GM06990 (cell line): ENCODE results near the gene ZNF79.

Source experiments
- DNase-seq: peaks from one replicate; pipeline ENCODE4 v3.0.0-alpha.2; 2011; ENCODE audit not compliant: insufficient read length; ENCODE audit errors: extremely low read depth
- H3K27me3 ChIP-seq: replicated peaks from 2 replicates; pipeline ENCODE4 v1.6.0; 2011; ENCODE audit warnings: low read length; ENCODE audit not compliant: control insufficient read depth, insufficient read depth
- H3K36me3 ChIP-seq: 2 replicates; pipeline ENCODE4 v1.5.1; 2011; ENCODE audit warnings: low read length; ENCODE audit not compliant: control insufficient read depth, insufficient read depth
- H3K4me3 ChIP-seq: replicated peaks from 2 replicates; pipeline ENCODE4 v1.5.1; 2011; ENCODE audit warnings: low read depth, mild to moderate bottlenecking, control low read depth, low read length
- TF ChIP-seq, protein P1 (sequence below): IDR thresholded peaks from 2 replicates; pipeline ENCODE4 v1.5.1; 2011; ENCODE audit warnings: low read length, control low read depth, mild to moderate bottlenecking, inconsistent platforms; ENCODE audit not compliant: insufficient read depth, poor library complexity, severe bottlenecking

Gene ZNF79

DNA sequence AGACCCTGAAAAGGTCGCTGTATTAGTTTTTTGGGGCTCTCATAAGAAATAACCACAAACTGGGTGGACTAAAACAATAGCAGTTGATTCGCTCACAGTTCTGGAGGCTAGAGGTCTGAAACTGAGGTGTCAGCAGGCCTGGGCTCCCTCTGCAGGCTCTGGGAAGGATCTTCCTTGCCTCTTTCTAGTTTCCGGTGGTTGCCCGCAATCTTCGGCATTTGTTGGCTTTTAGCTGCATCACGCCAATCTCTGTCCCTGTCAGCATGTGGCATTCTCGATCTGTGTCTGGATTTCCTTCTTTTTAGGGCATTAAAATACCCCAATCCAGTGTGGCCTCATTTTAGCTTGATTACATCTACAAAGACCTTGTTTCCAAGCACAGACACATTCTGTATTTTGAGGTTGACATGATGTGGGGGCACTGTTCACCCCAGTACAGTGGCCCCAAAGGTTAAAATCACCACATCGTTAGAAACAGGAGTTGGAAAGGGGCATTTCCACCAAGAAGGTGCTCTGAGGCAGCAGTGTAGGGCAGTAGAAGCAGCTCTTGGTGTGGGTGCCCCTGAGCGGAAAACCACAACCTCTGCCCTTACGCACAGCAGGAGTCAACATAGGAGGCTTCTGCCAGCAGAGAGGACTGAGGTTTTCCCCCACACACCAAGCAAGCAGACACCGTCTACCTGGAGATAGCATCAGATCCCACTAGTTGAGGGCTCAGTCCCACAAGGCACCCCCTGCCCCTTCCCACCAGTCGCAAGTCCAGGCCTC lies 13.5 kb downstream of the ZNF79 start:
- no peak overlapping the region for H3K4me3 ChIP-seq
- H3K27me3 ChIP-seq, result no peaks in the 10 kb centered on the region
- TF ChIP-seq, protein P1, sequence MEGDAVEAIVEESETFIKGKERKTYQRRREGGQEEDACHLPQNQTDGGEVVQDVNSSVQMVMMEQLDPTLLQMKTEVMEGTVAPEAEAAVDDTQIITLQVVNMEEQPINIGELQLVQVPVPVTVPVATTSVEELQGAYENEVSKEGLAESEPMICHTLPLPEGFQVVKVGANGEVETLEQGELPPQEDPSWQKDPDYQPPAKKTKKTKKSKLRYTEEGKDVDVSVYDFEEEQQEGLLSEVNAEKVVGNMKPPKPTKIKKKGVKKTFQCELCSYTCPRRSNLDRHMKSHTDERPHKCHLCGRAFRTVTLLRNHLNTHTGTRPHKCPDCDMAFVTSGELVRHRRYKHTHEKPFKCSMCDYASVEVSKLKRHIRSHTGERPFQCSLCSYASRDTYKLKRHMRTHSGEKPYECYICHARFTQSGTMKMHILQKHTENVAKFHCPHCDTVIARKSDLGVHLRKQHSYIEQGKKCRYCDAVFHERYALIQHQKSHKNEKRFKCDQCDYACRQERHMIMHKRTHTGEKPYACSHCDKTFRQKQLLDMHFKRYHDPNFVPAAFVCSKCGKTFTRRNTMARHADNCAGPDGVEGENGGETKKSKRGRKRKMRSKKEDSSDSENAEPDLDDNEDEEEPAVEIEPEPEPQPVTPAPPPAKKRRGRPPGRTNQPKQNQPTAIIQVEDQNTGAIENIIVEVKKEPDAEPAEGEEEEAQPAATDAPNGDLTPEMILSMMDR, result no peak
- DNase-seq, result no peak
- peaks cover 43% of the 10 kb centered on the region for H3K36me3 ChIP-seq

DNA sequence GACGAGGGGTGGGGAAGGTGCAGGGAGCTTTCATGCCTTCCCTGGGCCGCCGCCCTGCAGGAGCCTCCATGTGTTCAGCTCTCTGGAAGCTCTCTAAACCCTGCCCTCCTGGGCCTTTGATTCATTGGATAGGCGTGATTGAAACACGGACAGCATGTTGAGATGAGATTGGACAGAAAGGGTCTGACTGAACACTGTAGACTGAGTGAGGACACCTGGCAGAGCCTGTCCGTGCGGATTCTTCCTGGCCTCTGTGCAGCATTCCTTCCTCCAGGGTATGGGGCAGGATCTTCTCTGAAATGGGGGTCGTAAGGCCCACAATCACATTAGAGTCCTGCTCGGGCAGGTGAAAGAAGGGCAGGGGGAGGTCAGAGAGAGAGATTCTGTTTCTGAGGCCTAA lies 14.2 kb downstream of the ZNF79 start:
- Histone ChIP-seq H3K4me3 (no peak overlapping the region), H3K27me3 (no peaks in the 10 kb centered on the region), H3K36me3 (peaks cover 39% of the 10 kb centered on the region)
- no peak for DNase-seq
- TF ChIP-seq, protein P1, result no peak

DNA sequence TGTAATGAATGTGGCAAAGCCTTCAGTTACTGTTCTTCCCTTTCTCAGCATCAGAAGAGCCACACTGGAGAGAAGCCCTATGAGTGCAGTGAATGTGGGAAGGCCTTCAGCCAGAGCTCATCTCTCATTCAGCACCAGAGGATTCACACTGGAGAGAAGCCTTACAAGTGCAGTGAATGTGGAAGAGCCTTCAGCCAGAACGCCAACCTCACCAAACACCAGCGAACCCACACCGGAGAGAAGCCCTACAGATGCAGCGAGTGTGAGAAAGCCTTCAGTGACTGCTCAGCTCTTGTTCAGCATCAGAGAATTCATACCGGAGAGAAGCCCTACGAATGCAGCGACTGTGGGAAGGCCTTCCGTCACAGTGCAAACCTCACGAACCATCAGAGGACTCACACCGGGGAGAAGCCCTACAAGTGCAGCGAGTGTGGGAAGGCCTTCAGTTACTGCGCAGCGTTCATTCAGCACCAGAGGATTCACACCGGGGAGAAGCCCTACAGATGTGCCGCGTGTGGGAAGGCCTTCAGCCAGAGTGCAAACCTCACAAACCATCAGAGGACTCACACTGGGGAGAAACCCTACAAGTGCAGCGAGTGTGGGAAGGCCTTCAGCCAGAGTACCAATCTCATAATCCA lies 20.2 kb downstream of the ZNF79 start:
- peak; percentile 46 for DNase-seq
- Histone ChIP-seq H3K36me3 (peaks cover 49% of the 10 kb centered on the region), H3K4me3 (no peak overlapping the region), H3K27me3 (no peaks in the 10 kb centered on the region)
- TF ChIP-seq, protein P1, result no peak

DNA sequence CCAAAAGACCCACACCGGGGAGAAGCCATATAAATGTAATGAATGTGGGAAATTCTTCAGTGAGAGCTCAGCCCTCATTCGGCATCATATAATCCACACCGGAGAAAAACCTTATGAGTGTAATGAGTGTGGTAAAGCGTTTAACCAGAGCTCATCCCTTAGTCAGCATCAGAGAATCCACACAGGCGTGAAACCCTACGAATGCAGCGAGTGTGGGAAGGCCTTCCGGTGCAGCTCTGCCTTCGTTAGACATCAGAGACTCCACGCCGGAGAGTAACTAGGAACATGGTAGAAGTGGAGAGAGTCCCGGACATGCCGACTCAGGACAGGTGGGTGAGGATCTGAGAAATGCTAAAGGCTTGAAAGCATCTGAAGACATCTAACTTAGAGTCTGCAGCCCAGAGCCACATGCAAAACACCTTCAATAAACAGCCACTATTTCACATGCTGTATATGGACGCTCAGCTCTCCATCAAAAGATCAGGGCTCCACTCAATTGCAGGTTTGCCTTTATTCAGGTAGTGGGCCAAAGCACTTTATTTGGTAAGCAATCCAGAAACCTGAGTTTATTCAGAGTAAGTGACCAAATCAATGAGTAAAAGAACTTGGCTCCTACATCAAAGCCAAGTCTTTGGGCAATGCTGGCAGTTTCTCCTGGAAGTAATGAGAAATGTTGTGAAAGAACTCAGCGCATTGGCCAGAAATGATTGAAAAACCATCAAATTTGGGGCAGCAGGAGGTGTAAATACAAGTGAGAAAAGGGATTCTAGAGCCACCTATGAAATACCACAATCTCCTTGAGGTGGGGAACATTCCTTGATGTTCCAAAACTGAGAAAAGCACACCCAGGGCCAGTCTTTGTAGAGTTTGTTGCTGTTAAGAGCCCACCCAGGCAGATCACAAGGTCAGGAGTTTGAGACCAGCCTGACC lies 21.0 kb downstream of the ZNF79 start:
- Histone ChIP-seq H3K36me3 (peaks cover 50% of the 10 kb centered on the region), H3K27me3 (no peaks in the 10 kb centered on the region), H3K4me3 (no peak overlapping the region)
- TF ChIP-seq, protein P1, result no peak
- DNase-seq, result no peak

DNA sequence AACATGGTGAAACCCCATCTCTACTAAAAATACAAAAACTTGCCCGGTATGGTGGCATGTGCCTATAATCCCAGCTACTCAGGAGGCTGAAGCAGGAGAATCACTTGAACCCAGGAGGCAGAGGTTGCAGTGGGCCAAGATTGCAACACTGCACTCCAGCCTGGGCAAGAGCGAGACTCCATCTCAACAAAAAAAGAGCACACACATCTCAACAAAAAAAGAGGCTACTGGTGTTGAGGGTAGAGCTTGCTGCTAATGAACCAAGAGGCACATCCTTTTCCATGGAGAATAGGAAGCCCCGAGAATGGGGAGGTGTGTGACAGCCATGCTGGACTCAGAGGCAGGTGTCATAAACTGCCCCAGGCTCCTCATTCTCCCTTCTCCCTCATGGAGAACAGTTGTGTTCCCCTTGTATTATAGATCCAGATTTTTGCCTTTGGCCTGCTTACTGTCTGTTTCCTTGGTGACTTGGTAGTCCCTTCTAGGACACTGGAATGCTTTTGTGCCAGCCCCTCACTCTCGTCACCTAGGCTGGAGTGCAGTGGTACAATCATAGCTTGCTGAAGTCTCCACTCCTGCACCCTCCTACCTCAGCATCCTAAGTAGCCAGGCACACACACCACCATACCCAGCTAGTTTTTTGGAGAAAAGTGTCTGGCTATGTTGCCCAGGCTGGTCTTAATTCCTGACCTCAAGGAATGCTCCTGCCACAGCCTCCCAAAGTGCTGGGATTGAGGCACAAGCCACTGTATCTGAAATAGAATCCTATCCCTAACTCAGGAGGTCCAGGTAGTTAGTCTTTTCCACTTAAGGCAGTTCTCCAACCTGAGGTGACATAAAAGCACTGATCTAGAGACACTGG lies 21.9 kb downstream of the ZNF79 start:
- Histone ChIP-seq H3K27me3 (no peaks in the 10 kb centered on the region), H3K4me3 (no peak overlapping the region), H3K36me3 (peaks cover 47% of the 10 kb centered on the region)
- DNase-seq, result no peak
- TF ChIP-seq, protein P1, result no peak
